HG03575 (cell line): Measurements from ENCODE around the gene GOLGA8R.
"Not testable (repeated sequence)": the region's sequence is repeated elsewhere in the genome, so short reads cannot be mapped to it uniquely, and the experiment has no call there.

Source experiments
- ATAC-seq: cut with Tn5 transposase; IDR thresholded peaks from one replicate; pipeline ENCODE4 v1.9.1; 2021; ENCODE audit not compliant: unreplicated experiment, insufficient number of reproducible peaks, low FRiP score; ENCODE audit errors: extremely low read depth

GOLGA8R gene

GRCh38 chr15:30361404-30361803 lies 52.7 kb downstream of the GOLGA8R start:
- ATAC-seq, result not testable (repeated sequence)

DNA sequence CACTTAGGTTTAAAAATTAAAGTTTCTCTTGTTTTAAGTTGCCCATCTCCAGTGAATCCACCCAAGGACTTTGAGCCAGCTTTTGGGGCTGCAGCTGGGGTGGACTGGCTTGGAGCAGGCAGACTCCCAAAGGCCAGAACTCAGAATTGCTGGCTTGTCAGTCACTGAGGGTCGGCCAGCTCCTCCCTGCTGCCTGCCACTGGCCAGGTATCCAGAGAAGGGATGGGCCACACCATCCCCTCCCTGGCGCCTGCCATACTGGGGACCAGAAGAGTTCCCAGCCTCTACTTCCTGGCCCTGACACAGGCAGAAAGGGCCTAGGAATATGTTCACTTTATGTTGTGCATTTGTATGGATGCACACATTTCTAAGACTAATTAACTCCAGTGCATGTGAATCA lies 53.1 kb downstream of the GOLGA8R start:
- not testable (repeated sequence) for ATAC-seq

GRCh38 chr15:30355043-30355442 lies 59.0 kb downstream of the GOLGA8R start:
- not testable (repeated sequence) for ATAC-seq
